Nucleus accumbens (tissue), 56 donors: ENCODE results near the gene OR2B2.
A peak's percentile ranks its signal among the peaks of the same experiment; 100 is the strongest.

Experiments
- DNase-seq, 56 donors: peaks; one replicate each; lab custom pipeline; 2025; lab: John Stamatoyannopoulos, UW

The OR2B2 gene

DNA sequence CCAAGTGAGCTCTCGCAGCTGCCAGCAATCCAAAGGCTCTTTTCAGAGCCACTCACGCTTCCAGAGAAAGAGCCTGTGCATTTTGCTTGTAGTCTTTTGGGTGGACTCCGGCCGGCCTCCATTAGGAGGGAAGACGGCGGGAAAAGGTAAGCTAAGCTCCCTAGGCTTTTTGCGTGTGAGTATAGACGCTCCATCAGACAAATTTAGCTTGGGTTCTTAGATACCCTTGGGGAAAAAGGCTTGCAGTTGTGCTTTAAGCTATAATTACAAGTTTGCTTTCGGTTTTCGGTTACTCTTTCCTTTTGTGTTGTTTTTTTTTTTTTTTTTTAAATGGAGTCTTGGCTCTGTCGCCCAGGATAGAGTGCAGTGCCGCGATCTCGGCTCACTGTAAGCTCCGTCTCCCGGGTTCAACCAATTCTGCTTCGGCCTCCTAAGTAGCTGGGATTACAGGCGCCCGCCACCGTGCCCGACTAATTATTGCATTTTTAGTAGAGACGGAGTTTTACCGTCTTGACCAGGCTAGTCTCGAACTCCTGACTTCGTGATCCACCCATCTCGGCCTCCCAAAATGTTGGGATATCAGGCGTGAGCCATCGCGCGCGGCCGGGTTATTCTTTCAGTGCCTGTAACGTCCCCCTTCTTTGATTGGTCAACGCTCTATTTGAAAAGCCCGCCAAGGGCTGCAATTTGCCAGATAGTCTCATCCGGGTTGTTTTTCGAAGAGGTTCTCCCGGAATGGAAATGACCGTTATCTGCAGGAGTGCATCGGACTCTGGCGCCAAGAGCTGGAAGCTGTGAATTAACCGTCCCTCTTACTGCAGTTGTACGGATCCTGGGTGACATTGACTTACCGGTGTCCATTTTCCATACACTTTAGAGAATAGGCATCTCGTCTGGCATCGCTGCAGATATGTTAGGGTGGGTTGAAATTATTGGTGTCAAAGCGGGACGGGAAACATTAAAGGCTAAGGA is 18.1 kb downstream of the OR2B2 start:
- DNase-seq, result peak in 51 of 56 donors; percentile 17 to 83 (median 65)

- DNase-seq, result peak in 33 of 56 donors; percentile 6 to 56 (median 24)
Measured at GRCh38 chr6:27893059-27893835, 18.9 kb downstream of the OR2B2 start.

DNA sequence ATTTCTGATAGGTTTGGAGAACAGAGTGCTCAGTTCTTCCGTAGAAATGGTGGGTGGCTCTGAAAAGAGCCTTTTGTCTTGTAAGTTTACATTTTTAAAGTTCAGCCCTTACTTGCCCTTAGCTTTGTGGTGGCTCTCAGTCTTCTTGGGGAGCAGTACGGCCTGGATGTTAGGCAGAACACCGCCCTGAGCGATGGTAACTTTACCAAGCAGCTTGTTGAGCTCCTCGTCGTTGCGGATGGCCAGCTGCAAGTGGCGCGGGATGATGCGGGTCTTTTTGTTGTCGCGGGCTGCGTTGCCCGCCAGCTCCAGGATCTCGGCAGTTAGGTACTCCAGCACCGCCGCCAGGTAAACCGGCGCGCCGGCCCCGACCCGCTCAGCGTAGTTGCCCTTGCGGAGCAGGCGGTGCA is 19.5 kb downstream of the OR2B2 start:
- DNase-seq, result no peak

DNA sequence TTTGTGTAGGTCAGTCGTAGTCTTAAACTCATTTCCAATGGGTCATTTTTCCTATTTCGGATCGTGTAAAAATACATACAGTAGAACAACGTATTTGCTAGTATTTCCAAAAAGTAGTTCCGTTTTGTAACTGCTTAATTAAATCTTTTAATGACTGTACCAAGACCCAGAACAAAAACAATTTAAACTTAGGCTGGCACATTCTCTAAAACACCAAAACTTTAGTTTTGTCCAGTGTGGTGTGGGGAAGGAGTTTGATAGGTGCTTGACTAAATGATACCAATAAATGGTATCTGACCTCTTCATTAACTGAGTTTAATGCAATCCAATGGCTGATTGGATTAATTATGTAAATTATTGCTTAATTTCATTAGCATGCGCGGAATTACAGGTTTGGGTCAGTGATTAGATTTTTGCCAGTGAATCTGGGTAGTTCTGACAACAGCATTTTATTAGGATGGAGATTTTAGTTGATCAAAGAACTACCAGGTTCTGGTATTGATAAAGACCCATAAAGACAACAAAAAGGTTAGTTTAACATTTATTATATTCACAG is 20.8 kb downstream of the OR2B2 start:
- DNase-seq, result no peak

DNA sequence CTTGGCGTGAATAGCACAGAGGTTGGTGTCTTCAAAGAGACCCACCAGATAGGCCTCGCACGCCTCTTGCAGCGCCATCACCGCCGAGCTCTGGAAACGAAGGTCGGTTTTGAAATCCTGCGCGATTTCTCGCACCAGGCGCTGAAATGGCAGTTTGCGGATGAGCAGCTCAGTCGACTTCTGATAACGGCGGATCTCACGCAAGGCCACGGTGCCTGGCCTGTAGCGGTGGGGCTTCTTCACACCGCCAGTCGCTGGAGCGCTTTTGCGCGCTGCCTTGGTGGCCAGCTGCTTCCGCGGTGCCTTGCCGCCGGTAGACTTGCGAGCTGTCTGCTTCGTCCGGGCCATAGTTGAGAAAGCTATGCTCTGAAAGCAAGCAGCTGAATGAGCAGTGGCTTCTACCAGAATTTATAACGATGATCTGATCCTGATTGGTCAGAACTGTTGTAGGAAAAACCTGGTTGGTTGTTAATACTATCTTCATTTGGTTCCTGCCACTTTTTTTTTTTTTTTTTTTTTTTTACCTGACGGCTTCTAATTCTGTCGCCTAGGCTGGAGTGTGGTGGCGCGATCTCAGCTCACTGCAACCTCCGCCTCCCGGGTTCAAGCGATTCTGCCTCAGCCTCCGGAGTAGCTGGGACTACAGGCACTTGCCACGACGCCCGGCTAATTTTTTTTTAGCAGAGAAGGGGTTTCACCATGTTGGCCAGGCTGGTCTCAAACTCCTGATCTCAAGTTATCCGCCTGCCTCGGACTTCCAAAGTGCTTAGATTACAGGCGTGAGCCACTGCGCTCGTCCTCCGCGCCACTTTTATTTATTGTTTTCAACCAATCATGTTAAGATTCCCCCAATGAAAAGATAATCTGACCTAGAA is 21.5 kb downstream of the OR2B2 start:
- peak in 9 of 56 donors; percentile 1 to 16 (median 10) for DNase-seq

- no peak for DNase-seq
Measured at GRCh38 chr6:27889628-27890444, 22.4 kb downstream of the OR2B2 start.

DNA sequence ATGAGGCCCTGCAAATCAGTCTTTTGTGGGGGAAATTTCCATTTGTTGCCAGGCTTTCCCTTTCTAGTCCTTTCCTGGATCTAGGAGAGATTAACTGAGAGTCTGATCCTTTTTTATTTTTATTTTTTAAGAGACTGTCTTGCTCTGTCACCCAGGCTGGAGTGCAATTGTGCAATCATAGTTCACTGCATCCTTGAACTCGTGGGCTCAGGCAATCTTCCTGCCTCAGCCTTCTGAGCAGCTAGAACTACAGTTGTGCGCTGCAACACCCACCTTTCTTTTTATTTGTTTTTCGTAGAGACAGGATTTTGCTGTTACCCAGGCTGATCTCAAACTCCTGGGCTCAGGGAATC is 22.9 kb downstream of the OR2B2 start:
- no peak for DNase-seq

DNA sequence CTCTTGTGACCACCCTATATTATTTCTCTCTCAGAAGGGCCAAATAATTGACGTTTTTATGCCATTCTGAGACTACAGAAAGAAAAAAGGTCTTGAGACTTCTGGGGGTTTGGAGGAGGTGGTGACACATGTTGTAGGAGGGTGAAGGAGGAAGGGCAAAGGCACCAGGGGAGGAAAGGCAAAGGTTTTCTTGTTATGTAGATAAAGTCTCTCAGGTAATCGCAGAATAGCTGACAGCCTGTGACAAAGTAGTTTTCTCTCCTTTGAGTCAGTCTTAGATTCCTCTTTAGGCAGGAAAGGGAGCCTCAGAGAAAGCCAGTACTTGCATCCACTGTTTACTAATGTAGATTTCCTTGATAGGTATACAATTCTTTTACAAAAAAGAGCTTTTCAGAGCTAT is 23.6 kb downstream of the OR2B2 start:
- DNase-seq, result no peak

DNA sequence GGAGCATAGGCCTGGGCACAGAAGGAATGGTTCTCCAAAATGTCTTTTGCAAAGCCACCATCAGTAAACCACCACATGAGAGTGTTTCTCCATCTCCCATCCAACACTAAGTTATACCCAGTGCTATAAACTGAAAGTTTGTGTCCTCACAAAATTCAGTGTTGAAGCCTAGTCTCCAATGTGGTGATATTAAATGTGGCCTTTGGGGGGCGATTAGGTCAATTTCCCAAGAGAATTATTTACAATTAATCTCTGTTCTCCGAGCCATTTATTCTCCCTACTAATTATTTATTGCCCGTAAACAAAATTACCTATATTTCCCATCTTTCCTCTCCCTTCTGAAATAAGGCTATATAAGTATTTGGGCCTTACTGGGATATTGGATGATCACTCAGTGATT is 26.1 kb downstream of the OR2B2 start:
- DNase-seq, result no peak

DNA sequence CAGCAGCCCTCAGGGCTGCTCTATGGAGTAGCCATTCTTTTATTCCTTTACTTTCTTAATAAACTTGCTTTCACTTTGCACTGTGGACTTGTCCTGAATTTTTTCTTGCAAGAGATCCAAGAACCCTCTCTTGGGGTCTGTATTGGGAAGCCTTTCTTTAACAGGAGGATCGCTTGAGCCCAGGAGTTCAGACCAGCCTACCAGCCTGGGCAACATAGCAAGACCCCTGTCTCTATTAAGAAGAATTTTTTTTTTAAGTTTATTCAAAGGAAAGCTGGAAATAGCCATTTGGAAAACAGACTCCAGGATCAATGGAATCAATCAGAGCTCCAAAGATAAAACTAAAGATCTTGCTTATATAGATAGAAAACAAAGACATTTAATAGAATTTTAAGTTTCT is 29.1 kb downstream of the OR2B2 start:
- DNase-seq, result no peak

- no peak for DNase-seq
Measured at GRCh38 chr6:27882624-27883023, 29.6 kb downstream of the OR2B2 start.

- no peak for DNase-seq
Measured at GRCh38 chr6:27879837-27880236, 32.4 kb downstream of the OR2B2 start.

GRCh38 chr6:27874016-27874415 is 38.2 kb downstream of the OR2B2 start:
- DNase-seq, result no peak

- peak in 3 of 56 donors; percentile 5 to 19 (median 8) for DNase-seq
Measured at GRCh38 chr6:27873021-27873940, 38.9 kb downstream of the OR2B2 start.

- DNase-seq, result no peak
Measured at GRCh38 chr6:27872642-27873020, 39.6 kb downstream of the OR2B2 start.

DNA sequence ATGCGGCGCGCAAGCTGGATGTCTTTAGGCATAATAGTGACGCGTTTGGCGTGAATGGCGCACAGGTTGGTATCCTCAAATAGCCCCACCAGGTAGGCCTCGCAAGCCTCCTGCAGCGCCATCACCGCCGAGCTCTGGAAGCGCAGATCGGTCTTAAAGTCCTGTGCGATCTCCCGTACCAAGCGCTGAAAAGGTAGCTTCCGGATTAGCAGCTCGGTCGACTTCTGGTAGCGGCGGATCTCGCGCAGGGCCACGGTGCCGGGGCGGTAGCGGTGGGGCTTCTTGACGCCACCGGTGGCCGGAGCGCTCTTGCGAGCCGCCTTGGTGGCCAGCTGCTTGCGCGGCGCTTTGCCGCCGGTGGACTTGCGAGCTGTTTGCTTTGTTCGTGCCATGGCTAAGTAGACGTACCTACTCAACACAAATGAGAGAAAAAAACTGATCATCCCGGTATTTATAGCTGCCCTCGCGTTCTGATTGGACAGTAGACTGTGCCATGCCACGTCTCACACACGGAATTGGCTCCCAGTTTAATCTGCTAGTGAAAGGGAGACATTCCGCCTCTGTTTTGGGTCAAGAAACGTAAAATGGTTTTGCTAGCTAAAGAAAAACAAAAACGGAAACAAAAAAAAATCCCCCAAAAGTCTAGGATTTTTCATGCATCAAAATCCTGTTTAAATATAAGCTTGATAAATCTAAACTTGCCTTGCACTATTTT is 40.1 kb downstream of the OR2B2 start:
- DNase-seq, result peak in 10 of 56 donors; percentile 5 to 38 (median 14)

DNA sequence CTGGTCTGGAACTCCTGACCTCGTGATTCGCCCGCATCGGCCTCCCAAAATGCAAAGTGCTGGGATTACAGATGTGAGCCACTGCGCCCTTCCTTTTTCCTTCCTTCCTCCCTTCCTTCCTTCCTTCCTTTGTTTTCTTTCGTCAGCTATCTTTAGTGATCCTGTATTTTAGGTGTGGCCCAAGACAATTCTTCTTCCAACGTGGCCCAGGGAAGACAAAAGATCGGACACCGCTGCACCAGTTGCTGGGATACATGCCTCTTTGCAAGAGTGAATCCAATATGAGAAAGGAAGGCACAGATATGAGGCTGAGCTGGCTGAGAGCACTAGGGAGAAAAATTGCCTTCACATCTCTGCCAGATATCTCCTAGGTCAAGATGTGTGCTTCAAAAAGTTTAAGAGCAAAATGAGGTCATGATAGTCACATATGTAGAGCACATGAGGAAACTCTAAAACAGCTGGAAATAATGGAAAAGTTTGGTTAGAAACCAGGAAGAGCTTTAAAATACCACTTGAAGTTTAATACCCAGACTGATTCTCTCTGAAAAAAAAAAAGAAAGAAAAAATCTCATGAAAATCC is 41.8 kb downstream of the OR2B2 start:
- no peak for DNase-seq
